Measurements from ENCODE around the gene PHLPP1.

DNA sequence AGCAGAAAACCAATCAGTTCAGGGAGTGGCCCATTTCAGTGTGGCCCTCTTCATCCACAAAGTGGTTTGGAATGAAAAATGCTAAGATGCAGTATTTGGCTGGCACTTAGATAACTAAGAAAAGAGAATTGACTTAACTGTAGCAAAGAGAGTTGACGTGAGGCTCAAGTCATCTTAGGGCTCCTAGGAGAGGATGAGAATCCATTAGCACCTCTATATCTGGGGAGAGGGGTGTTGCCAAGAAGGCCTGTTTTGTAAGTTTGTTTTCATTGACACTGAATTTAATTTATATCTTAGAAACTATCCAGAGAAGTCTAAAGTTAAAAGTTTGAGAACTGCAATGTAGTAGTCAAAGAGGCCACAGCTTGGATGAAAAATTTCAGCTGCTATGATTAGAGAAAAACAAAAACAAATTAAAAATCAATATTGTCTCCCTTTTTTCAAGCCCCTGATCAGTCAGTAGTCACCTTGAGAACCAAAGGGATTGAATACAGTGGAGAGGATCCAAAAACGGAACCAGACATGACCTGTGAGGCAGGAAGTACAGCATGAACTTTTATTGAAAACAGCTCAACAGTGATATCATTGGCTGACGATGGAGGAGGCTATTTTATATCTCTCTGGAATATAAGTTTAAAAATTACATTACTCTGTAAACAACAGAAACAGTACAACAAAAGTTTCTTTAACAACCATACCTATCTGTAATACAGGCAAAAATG lies 52.7 kb downstream of the PHLPP1 start:
- TF ChIP-seq, protein P1, sequence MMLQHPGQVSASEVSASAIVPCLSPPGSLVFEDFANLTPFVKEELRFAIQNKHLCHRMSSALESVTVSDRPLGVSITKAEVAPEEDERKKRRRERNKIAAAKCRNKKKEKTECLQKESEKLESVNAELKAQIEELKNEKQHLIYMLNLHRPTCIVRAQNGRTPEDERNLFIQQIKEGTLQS (IDR thresholded peaks at IDR 0.05), result no peak
- TF ChIP-seq EZH2phosphoT487 (IDR thresholded peaks at IDR 0.05; ENCODE audit: borderline replicate concordance), result no peak
- TF ChIP-seq ZNF274 (IDR thresholded peaks at IDR 0.05; ENCODE audit: low read depth, low read length), result no peak
- TF ChIP-seq CTCF (IDR thresholded peaks at IDR 0.05 in 2 of 3, conservative IDR thresholded peaks at IDR 0.05 in 1 of 3; ENCODE audit: borderline replicate concordance in 1 of 3, insufficient read depth in 1 of 3, low read depth in 2 of 3, low read length in 2 of 3), result no peak
- no peak for TF ChIP-seq CBX3 (IDR thresholded peaks at IDR 0.05; ENCODE audit: low read depth)
- TF ChIP-seq POLR2AphosphoS5 (IDR thresholded peaks at IDR 0.05; ENCODE audit: low read depth, low read length), result no peak
- no peak for TF ChIP-seq POLR2A (IDR thresholded peaks at IDR 0.05; ENCODE audit: borderline replicate concordance, extremely low read depth, insufficient read depth, insufficient read length)

Measured in HCT116 (cell line).